Activated T-cell treated with anti-CD3 and anti-CD28 coated beads for 48 hours (primary cell): ENCODE data around the gene IZUMO1.

Experiments used
- DNase-seq: peaks from one replicate; pipeline ENCODE4 v3.0.0-alpha.2; 2020; ENCODE audit warnings: low read depth

Gene IZUMO1

GRCh38 chr19:48757089-48757675 lies 10.5 kb upstream of the IZUMO1 start:
- DNase-seq = no peak

GRCh38 chr19:48756686-48757085 lies 10.0 kb upstream of the IZUMO1 start:
- no peak for DNase-seq

- no peak for DNase-seq
Measured at GRCh38 chr19:48756212-48756611, 9.5 kb upstream of the IZUMO1 start.

- DNase-seq = no peak
Measured at GRCh38 chr19:48755787-48756186, 9.1 kb upstream of the IZUMO1 start.

- no peak for DNase-seq
Measured at GRCh38 chr19:48755084-48755641, 8.5 kb upstream of the IZUMO1 start, which contains the start of gene FGF21. TSS of gene FGF21 (plus strand) at chr19:48755524. CDS start at chr19:48756237, 713 bp downstream.

GRCh38 chr19:48752496-48753365 lies 6.0 kb upstream of the IZUMO1 start, which contains the start of gene FUT1:
TSS of gene FUT1 (minus strand) at chr19:48752641. CDS start at chr19:48751281, 1,360 bp downstream.
- peak; percentile 19 for DNase-seq

GRCh38 chr19:48751845-48752495 lies 5.3 kb upstream of the IZUMO1 start:
- no peak for DNase-seq

GRCh38 chr19:48750771-48751504 lies 4.2 kb upstream of the IZUMO1 start:
- no peak for DNase-seq

- DNase-seq = no peak
Measured at GRCh38 chr19:48750351-48750750, 3.6 kb upstream of the IZUMO1 start.

GRCh38 chr19:48749571-48750198 lies 3.0 kb upstream of the IZUMO1 start:
- no peak for DNase-seq

GRCh38 chr19:48746110-48746509 lies 599 bp downstream of the IZUMO1 start:
- no peak for DNase-seq

- DNase-seq = no peak
Measured at GRCh38 chr19:48745208-48745995, 1.3 kb downstream of the IZUMO1 start.

- no peak for DNase-seq
Measured at GRCh38 chr19:48742096-48742495, 4.6 kb downstream of the IZUMO1 start.

- no peak for DNase-seq
Measured at GRCh38 chr19:48741129-48741999, 5.3 kb downstream of the IZUMO1 start.

- DNase-seq = no peak
Measured at GRCh38 chr19:48740164-48740972, 6.3 kb downstream of the IZUMO1 start, which contains the start of gene RASIP1. TSS of gene RASIP1 (minus strand) at chr19:48740610. CDS start at chr19:48740282, 328 bp downstream.

GRCh38 chr19:48739404-48740163 lies 7.1 kb downstream of the IZUMO1 start:
- no peak for DNase-seq

GRCh38 chr19:48738557-48739403 lies 7.9 kb downstream of the IZUMO1 start:
- DNase-seq = peak; percentile 95
